HepG2 (cell line): ENCODE data around the gene CMIP. TPM values are rescaled to one million over a fixed set of nuclear protein-coding genes. Genes with fewer than 3 reads are reported as not detected.

ENCODE experiments used
- E2F5 ChIP-seq: sonication (generic); formaldehyde crosslinking; conservative IDR thresholded peaks from 2 replicates; pipeline ENCODE4 v1.4.0; 2020; ENCODE audit warnings: missing genetic modification reagents
- ELF1 ChIP-seq: sonication (generic); formaldehyde crosslinking; IDR thresholded peaks from 2 replicates; pipeline ENCODE4 v1.4.0; 2020; ENCODE audit warnings: missing genetic modification reagents
- HNRNPL ChIP-seq: fragments of 200-400 bp; formaldehyde crosslinking; IDR thresholded peaks from 2 replicates; pipeline ENCODE4 v1.6.1; 2017; ENCODE audit warnings: mild to moderate bottlenecking, low read depth, low read length
- HOXA9 ChIP-seq: sonication (generic); formaldehyde crosslinking; IDR thresholded peaks from 2 replicates; pipeline ENCODE4 v1.8.1; 2022; ENCODE audit warnings: missing genetic modification reagents, mild to moderate bottlenecking, moderate library complexity, borderline replicate concordance
- RELA ChIP-seq: sonication (generic); formaldehyde crosslinking; IDR thresholded peaks from 2 replicates; pipeline ENCODE4 v1.4.0; 2020; ENCODE audit warnings: missing genetic modification reagents
- SP1 ChIP-seq, 2 experiments: fragments of 450-650 bp in 1 of 2; sonication (generic) in 1 of 2; formaldehyde crosslinking in 1 of 2; IDR thresholded peaks; 2 replicates each; pipeline versions ENCODE4 v1.4.0 to v1.6.1; 2016 to 2020; ENCODE audit warnings: missing genetic modification reagents in 1 of 2
- TFDP1 ChIP-seq: IDR thresholded peaks from 2 replicates; pipeline ENCODE4 v1.6.1; 2016; ENCODE audit warnings: missing compliant biosample characterization, missing genetic modification reagents, borderline replicate concordance
- THYN1 ChIP-seq: sonication (generic); formaldehyde crosslinking; IDR thresholded peaks from 2 replicates; pipeline ENCODE4 v1.8.1; 2023; ENCODE audit warnings: low read depth, mild to moderate bottlenecking, moderate library complexity, missing genetic modification reagents, borderline replicate concordance
- TIGD3 ChIP-seq: sonication (generic); formaldehyde crosslinking; IDR thresholded peaks from 2 replicates; pipeline ENCODE4 v1.5.1; 2020; ENCODE audit warnings: mild to moderate bottlenecking, missing genetic modification reagents, borderline replicate concordance
- ZBED4 ChIP-seq: sonication (generic); formaldehyde crosslinking; IDR thresholded peaks from 2 replicates; pipeline ENCODE4 v1.4.0; 2020; ENCODE audit warnings: missing genetic modification reagents, borderline replicate concordance
- ZNF234 ChIP-seq: sonication (generic); formaldehyde crosslinking; conservative IDR thresholded peaks from 2 replicates; pipeline ENCODE4 v1.5.1; 2020; ENCODE audit warnings: mild to moderate bottlenecking, missing genetic modification reagents
- ZNF264 ChIP-seq: sonication (generic); formaldehyde crosslinking; IDR thresholded peaks from 2 replicates; pipeline ENCODE4 v1.4.0; 2020; ENCODE audit warnings: missing genetic modification reagents
- ZNF430 ChIP-seq: sonication (generic); formaldehyde crosslinking; IDR thresholded peaks from 2 replicates; pipeline ENCODE4 v1.9.0; 2021; ENCODE audit warnings: mild to moderate bottlenecking, missing genetic modification reagents
- ZNF441 ChIP-seq: sonication (generic); formaldehyde crosslinking; IDR thresholded peaks from 2 replicates; pipeline ENCODE4 v1.7.0; 2021; ENCODE audit warnings: missing genetic modification reagents, borderline replicate concordance
- ZNF512 ChIP-seq: sonication (generic); formaldehyde crosslinking; IDR thresholded peaks from 2 replicates; pipeline ENCODE4 v1.4.0; 2020; ENCODE audit warnings: mild to moderate bottlenecking, missing genetic modification reagents
- ZNF710 ChIP-seq: sonication (generic); formaldehyde crosslinking; IDR thresholded peaks from 2 replicates; pipeline ENCODE4 v1.5.0; 2020; ENCODE audit warnings: mild to moderate bottlenecking, missing genetic modification reagents, borderline replicate concordance
- polyA plus RNA-seq, 8 experiments: library from polyadenylated mRNA; depleted of rRNA in 3 of 8; stranded (reverse) in 7 of 8; unstranded in 1 of 8; fragments of >200 nt; fragmentation: Illumina TruSeq in 4 of 8; extraction: Trizol in 4 of 8; gene quantifications; 2 replicates each; pipeline versions ENCODE4 v1.2.1 to v1.2.3, GENCODE V29; 2011 to 2016; ENCODE audit warnings: low read depth in 4 of 8, missing spikeins in 1 of 8, mixed read lengths in 1 of 8; ENCODE audit not compliant: insufficient read depth in 1 of 8
- total RNA-seq, 5 experiments: library from RNA; depleted of rRNA; stranded (reverse); fragments of >200 nt; fragmentation: Illumina TruSeq; extraction: Trizol; gene quantifications; 2 replicates each; pipeline ENCODE4 v1.2.3, GENCODE V29; 2016; ENCODE audit warnings: low read depth in 1 of 5

Gene CMIP
- total and polyA plus RNA-seq, 2 of the 13 experiments (the other 11 are each of a cell fraction or from before 2014, with no cell fraction given), result 10.9 to 18.1 TPM

GRCh38 chr16:81745704-81746558, 301.3 kb downstream of the CMIP start (continued):
- TF ChIP-seq ZBED4 (CRISPR knock-in tag) (no peak), SP1 (IDR thresholded peaks at IDR 0.05) (no peak), SP1 (CRISPR knock-in tag; IDR thresholded peaks at IDR 0.05) (0 out of 2 replicates have a peak, but pooled peaks have one; percentile 18), ZNF512 (no peak), ELF1 (CRISPR knock-in tag) (peak; percentile 84), ZNF710 (CRISPR knock-in tag) (no peak), RELA (CRISPR knock-in tag) (no peak), ZNF441 (no peak), TFDP1 (CRISPR knock-in tag) (no peak), E2F5 (CRISPR knock-in tag) (no peak), ZNF234 (CRISPR knock-in tag) (no peak), HOXA9 (CRISPR knock-in tag) (no peak), ZNF430 (CRISPR knock-in tag) (0 out of 2 replicates have a peak, but pooled peaks have one; percentile 23), HNRNPL (no peak), TIGD3 (CRISPR knock-in tag) (no peak), ZNF264 (CRISPR knock-in tag) (0 out of 2 replicates have a peak, but pooled peaks have one; percentile 46), THYN1 (CRISPR knock-in tag) (no peak)
